GM23248 (cell line): ENCODE measurements around the gene OR56A1.
"Not testable (repeated sequence)": the region's sequence is repeated elsewhere in the genome, so short reads cannot be mapped to it uniquely, and the experiment has no call there.

Experiments
- EZH2 ChIP-seq: fragments of 200-600 bp; sonication (generic); IDR thresholded peaks from 2 replicates; pipeline ENCODE4 v1.6.1; 2018; ENCODE audit warnings: antibody characterized with exemption, mild to moderate bottlenecking; ENCODE audit not compliant: insufficient read depth, poor library complexity, severe bottlenecking
- EZH2phosphoT487 ChIP-seq: fragments of 200-600 bp; sonication (generic); IDR thresholded peaks from 2 replicates; pipeline ENCODE4 v1.6.1; 2018; ENCODE audit warnings: antibody characterized with exemption, moderate library complexity, mild to moderate bottlenecking, low read depth; ENCODE audit not compliant: insufficient read depth

DNA sequence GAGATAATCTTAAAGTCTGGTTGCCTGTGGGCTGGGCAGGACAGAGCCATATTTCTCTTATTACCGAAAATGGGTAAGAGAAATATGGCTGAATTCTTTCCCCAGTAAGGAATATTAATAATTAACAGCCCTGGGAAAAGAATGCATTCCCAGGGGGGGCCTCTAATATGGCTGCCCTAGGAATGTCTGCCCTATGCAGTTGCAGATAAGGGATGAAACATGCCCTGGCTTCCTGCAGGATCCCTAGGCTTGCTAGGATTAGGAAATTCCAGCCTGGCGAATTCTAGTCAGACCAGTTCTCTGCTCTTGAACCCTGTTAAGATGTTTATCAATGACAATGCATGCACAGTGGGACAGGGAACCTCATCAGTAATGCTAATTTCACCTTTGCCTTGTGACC lies 45.9 kb upstream of the OR56A1 start:
- not testable (repeated sequence) for TF ChIP-seq EZH2, EZH2phosphoT487
